ENCODE results near the gene URAD. TPM values are rescaled to one million over a fixed set of nuclear protein-coding genes. Genes with fewer than 3 reads are reported as not detected.

URAD gene
- total RNA-seq, 2 experiments from 2014 or later, result not detected

DNA sequence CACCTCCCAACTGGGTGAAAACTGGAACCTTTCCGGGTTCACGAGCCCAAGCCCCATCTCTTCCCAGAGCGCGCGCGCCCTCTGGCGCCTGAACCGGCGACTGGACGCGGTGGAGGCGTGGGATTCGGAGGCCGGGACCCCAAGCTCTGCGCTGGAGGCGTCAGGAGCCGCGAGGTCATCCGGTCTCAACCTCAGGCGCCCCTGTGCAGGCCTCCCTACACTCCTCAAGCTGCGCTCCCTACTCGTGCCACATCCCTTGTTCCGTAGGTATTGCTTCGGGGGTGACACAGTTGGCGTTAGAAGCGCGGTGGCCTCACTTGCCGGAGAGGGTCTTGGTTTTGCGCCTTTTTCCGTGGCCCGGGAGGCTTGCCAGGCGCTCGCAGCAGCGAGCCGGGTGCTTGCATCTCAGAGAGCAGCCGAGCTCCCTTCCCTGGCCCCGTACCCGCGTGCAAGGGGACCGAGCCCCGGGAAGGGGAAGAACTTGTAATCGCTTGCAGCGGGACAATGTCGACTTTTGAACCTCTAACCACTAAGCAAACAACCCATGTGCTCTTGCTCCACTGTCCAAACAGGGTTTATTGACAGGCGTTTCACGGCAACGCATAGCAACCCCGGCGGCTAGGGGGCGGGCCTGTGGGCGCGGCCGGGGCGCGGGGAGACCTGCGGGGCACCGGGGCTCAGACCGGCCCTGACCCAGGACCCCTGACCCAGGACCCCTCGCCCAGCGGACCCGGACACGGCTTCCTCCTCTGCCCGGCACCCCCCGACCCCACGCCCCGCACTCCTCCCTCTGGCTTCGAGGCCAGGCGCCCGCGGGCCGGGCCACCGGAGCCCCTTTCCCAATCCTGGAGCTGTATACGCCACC is 27.9 kb downstream of the URAD start:
- H3K4me3 Mint-ChIP-seq, result peak overlapping the region; percentile 42
- H3K27ac Mint-ChIP-seq, result no peak overlapping the region
- H3K36me3 Mint-ChIP-seq, result no peaks in the 10 kb centered on the region
- H3K4me1 Mint-ChIP-seq, result peaks cover 8% of the 10 kb centered on the region
- H3K9me3 Mint-ChIP-seq, result no peaks in the 10 kb centered on the region
- DNase-seq, result peak; percentile 55
- H3K27me3 Mint-ChIP-seq, result peaks cover 90% of the 10 kb centered on the region

DNA sequence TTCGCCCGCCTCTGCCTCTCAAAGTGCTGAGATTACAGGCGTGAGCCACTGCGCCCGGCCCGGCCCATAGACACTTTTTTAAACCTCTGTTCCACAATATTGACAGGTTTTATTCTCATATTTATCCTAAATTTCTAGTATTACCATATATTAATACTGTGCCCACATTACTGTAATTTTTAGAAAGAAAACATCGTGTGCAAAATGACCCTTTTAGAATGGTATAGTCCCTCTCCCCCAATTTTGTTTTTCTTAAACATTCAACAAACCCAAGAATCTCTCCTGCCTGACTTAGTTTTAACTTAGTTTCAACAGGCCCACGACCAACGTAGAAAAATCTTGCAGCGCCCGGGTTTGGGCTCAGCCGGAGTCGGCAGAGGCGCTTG is 28.5 kb downstream of the URAD start:
- no peak for DNase-seq
- no peak overlapping the region for H3K27ac Mint-ChIP-seq
- H3K27me3 Mint-ChIP-seq, result peaks cover 90% of the 10 kb centered on the region
- peaks cover 9% of the 10 kb centered on the region for H3K4me1 Mint-ChIP-seq
- peak overlapping the region; percentile 42 for H3K4me3 Mint-ChIP-seq
- H3K36me3 Mint-ChIP-seq, result no peaks in the 10 kb centered on the region
- H3K9me3 Mint-ChIP-seq, result no peaks in the 10 kb centered on the region

DNA sequence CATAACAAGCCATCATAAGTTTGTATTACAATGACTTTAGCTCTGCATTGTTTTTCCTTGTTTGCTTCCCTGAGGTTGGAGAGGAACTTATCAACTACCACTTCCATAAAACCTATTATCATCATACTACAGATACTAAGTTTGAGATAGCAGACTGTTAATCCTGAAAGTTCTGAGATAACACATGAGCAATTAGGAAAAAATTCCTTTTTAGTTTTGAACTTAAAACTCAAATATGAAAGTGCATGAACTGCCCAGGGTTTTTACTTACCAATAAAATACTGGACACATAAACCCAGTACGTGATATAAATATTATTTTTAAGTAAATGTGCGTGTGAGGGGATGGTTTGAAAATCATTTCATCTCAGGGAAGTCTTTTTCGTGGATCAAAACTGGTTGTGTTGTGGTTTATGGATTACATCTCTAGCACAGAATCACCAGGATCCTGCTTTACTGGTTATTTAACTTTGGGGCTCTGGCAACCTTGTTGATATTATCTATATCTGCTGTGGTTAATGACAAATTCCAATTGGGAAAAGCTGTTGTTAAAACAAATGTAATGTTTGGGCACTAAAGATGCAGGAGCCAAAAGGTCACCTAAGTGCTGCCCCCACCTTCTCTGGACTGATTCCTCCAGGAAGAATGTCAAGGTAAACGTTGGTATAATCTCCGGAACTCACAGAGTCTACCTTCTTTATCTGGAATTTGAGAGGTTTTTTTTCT is 31.8 kb downstream of the URAD start:
- no peak for DNase-seq
- H3K9me3 Mint-ChIP-seq, result no peaks in the 10 kb centered on the region
- no peak overlapping the region for H3K27ac Mint-ChIP-seq
- H3K36me3 Mint-ChIP-seq, result no peaks in the 10 kb centered on the region
- no peak overlapping the region for H3K4me3 Mint-ChIP-seq
- peaks cover 85% of the 10 kb centered on the region for H3K27me3 Mint-ChIP-seq
- H3K4me1 Mint-ChIP-seq, result peaks cover 17% of the 10 kb centered on the region

DNA sequence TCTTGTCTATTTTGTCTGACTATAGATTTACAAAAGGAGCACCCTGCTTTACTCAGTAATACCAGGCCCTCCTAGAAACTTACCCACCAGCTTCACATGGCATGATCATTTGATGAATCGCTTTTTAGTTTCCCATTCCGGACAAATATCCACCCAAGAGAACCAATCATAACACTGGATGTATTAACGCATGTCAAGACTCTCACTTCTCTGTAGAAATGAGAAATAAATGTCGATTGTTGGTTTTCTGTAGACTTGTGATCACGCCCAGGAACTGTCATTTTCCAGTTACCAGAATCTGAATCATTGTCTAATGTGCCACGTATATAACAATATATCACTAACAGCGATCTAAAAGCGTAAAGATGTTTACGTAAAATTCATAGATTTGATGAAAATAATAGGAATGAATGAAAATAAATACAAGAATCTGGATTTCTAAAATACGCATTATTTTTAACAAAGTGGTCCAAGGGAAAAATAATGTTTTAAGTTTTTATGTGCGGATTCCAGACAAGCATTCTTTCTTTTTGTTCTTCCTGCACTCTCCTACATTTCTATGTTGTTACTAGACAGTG is 33.4 kb downstream of the URAD start:
- Mint-ChIP-seq H3K9me3 (peaks cover 2% of the 10 kb centered on the region), H3K36me3 (no peaks in the 10 kb centered on the region), H3K4me3 (no peak overlapping the region), H3K27ac (no peak overlapping the region), H3K27me3 (peaks cover 85% of the 10 kb centered on the region), H3K4me1 (peaks cover 11% of the 10 kb centered on the region)
- DNase-seq, result no peak

DNA sequence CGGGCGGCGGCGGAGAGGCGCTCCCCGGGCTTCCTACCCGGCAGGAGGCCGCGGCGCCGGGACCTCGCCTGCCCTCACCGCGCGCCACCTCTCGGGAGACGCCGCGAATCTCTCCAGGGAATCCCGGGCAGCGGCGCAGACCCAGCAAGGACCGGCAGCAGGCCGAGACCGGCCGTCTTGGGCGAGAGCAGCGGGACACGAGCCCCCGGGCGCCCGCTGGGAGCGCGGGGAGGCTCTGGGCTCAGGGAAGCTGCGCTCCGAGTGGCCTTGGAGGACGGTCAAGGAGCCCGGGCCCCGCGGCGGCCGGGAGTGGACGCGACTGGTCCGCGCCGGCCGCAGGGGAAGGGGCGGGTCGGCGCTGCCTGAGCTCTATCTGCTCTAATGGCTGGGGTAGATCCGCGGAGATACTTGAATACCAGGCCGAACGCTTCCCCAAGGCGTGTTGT is 34.1 kb downstream of the URAD start:
- Mint-ChIP-seq H3K4me1 (peaks cover 9% of the 10 kb centered on the region), H3K27ac (no peak overlapping the region), H3K4me3 (peak overlapping the region; percentile 62), H3K9me3 (peaks cover 4% of the 10 kb centered on the region), H3K36me3 (no peaks in the 10 kb centered on the region), H3K27me3 (peaks cover 82% of the 10 kb centered on the region)
- DNase-seq, result no peak

GRCh38 chr13:27953676-27954405 is 34.7 kb downstream of the URAD start:
- Mint-ChIP-seq H3K36me3 (no peaks in the 10 kb centered on the region), H3K27me3 (peaks cover 79% of the 10 kb centered on the region), H3K4me1 (peaks cover 9% of the 10 kb centered on the region), H3K27ac (no peak overlapping the region), H3K9me3 (peaks cover 4% of the 10 kb centered on the region), H3K4me3 (peak overlapping the region; percentile 62)
- peak; percentile 82 for DNase-seq

GRCh38 chr13:27952876-27953675 is 35.4 kb downstream of the URAD start:
- Mint-ChIP-seq H3K27ac (no peak overlapping the region), H3K4me1 (peaks cover 9% of the 10 kb centered on the region), H3K4me3 (peak overlapping the region; percentile 59), H3K9me3 (peaks cover 4% of the 10 kb centered on the region), H3K36me3 (no peaks in the 10 kb centered on the region), H3K27me3 (peaks cover 74% of the 10 kb centered on the region)
- DNase-seq, result no peak

GRCh38 chr13:27942972-27943371 is 45.5 kb downstream of the URAD start:
- H3K27me3 Mint-ChIP-seq, result peaks cover 18% of the 10 kb centered on the region
- no peaks in the 10 kb centered on the region for H3K4me1 Mint-ChIP-seq
- peaks cover 1% of the 10 kb centered on the region for H3K9me3 Mint-ChIP-seq
- H3K36me3 Mint-ChIP-seq, result no peaks in the 10 kb centered on the region
- no peak for DNase-seq
- no peak overlapping the region for H3K4me3 Mint-ChIP-seq
- no peak overlapping the region for H3K27ac Mint-ChIP-seq

GRCh38 chr13:27933580-27934328 is 54.7 kb downstream of the URAD start:
- Mint-ChIP-seq H3K4me1 (no peaks in the 10 kb centered on the region), H3K36me3 (no peaks in the 10 kb centered on the region), H3K9me3 (peaks cover 1% of the 10 kb centered on the region), H3K27me3 (peaks cover 54% of the 10 kb centered on the region), H3K27ac (no peak overlapping the region), H3K4me3 (no peak overlapping the region)
- DNase-seq, result no peak

DNA sequence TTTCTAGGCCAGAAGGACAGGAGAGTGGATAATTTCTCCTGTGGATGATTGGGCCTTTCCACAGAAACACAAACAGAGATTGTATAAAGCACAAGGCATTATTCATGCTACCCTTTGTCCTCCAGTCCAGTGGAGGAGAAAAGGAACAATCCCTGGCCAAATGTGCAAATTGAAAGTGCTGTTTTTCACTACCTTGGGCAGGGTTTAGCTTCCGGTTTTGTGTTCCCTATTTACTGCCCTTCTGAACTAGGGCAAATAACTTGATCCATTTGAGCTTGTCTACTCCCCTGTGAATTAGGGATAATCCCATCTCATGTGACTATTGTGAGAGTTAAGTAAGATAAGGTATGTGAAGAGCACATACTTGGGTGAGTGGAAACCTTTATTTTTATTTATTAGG is 55.4 kb downstream of the URAD start:
- DNase-seq, result no peak
- Mint-ChIP-seq H3K4me3 (no peak overlapping the region), H3K27me3 (peaks cover 61% of the 10 kb centered on the region), H3K27ac (no peak overlapping the region), H3K36me3 (no peaks in the 10 kb centered on the region), H3K9me3 (peaks cover 1% of the 10 kb centered on the region), H3K4me1 (peaks cover under 1% of the 10 kb centered on the region)

DNA sequence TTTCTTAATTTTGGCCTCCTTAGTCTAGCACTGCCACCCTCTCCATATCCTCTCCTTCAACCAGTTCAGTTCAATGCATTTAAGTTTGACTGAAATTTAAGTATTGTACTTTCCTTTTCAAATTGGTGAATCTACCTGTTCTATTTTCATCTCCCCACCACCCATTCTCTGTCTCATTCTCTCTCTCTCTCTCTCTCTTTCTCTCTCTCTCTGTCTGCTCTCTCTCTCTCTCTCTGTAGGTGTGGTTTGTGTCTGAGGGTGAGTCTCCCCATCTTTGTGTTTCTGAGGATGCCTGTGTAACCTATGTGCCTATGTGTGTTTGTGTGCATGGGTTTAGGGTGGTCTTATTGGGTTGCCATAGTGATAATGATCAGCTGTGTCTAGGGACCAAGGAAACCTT is 58.6 kb downstream of the URAD start:
- no peaks in the 10 kb centered on the region for H3K9me3 Mint-ChIP-seq
- no peak overlapping the region for H3K27ac Mint-ChIP-seq
- no peak for DNase-seq

DNA sequence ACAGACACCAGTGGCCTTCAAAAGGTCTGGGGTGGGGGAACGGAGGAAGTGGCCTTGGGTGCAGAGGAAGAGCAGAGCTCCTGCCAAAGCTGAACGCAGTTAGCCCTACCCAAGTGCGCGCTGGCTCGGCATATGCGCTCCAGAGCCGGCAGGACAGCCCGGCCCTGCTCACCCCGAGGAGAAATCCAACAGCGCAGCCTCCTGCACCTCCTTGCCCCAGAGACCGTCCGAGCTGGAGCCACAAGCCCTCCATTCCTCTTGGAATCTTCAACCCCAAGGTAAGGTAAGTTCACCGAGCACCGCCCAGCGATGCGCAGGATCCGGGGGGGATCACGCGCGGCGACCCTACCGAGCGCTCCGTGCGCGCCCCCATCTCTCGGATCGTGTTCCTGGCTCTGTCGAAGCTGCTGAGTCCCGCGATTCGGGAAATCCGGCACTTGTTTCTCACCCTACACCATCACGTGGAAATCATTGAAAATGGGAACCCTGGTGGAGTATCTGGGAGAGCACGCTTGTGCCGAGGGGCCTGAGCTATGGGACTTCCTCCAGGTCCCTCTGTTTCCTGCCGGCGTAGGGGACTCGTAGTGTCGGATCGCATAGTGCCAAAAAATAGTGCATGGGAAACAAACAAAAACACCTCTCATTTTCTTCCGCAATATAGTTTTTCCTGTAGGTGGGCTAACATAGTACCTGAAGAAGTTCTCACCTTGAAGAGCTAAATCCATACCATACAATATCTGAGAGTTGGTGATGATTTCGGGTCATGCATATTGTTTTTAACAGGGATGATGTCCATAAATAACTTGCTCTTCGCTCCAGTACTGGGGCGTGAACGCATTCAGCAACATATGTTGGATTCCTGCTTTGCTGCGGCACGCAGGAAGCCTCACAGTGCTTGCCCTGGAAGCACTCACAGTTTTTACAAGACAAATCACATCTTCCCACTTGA is 59.4 kb downstream of the URAD start:
- no peaks in the 10 kb centered on the region for H3K36me3 Mint-ChIP-seq
- H3K27ac Mint-ChIP-seq, result no peak overlapping the region
- no peaks in the 10 kb centered on the region for H3K9me3 Mint-ChIP-seq
- peaks cover 88% of the 10 kb centered on the region for H3K27me3 Mint-ChIP-seq
- DNase-seq, result no peak
- no peak overlapping the region for H3K4me3 Mint-ChIP-seq
- H3K4me1 Mint-ChIP-seq, result peaks cover 18% of the 10 kb centered on the region

More for the DNA sequence above, 58.6 kb downstream of the URAD start:
- Mint-ChIP-seq H3K27me3 (peaks cover 82% of the 10 kb centered on the region), H3K4me1 (peaks cover 17% of the 10 kb centered on the region), H3K4me3 (no peak overlapping the region), H3K36me3 (no peaks in the 10 kb centered on the region)

DNA sequence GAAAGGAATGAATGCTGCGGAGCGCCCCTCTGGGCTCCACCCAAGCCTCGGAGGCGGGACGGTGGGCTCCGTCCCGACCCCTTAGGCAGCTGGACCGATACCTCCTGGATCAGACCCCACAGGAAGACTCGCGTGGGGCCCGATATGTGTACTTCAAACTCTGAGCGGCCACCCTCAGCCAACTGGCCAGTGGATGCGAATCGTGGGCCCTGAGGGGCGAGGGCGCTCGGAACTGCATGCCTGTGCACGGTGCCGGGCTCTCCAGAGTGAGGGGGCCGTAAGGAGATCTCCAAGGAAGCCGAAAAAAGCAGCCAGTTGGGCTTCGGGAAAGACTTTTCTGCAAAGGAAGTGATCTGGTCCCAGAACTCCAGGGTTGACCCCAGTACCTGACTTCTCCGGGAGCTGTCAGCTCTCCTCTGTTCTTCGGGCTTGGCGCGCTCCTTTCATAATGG is 60.1 kb downstream of the URAD start:
- Mint-ChIP-seq H3K4me3 (no peak overlapping the region), H3K36me3 (no peaks in the 10 kb centered on the region), H3K9me3 (no peaks in the 10 kb centered on the region), H3K27ac (no peak overlapping the region), H3K27me3 (peaks cover 91% of the 10 kb centered on the region), H3K4me1 (peaks cover 21% of the 10 kb centered on the region)
- no peak for DNase-seq
